K562 (cell line): ENCODE data around the gene ITGB2. TPM values are rescaled to one million over a fixed set of nuclear protein-coding genes. Genes with fewer than 3 reads are reported as not detected.

ENCODE experiments used
- ARID1B ChIP-seq: fragments of 450-650 bp; IDR thresholded peaks from 2 replicates; pipeline ENCODE4 v1.6.1; 2016; ENCODE audit warnings: antibody characterized with exemption, mild to moderate bottlenecking, inconsistent platforms
- ARNT ChIP-seq, 2 experiments: fragments of 450-650 bp; IDR thresholded peaks; 2 replicates each; pipeline ENCODE4 v1.6.1; 2016; ENCODE audit warnings: mild to moderate bottlenecking in 1 of 2
- CCNT2 ChIP-seq: IDR thresholded peaks from 2 replicates; pipeline ENCODE4 v1.6.1; 2011; ENCODE audit warnings: borderline replicate concordance, low read depth, mild to moderate bottlenecking, moderate library complexity, mixed read lengths, low read length; ENCODE audit not compliant: insufficient read length; ENCODE audit errors: extremely low read depth
- E2F3 ChIP-seq: fragments of 250-450 bp; sonication (Bioruptor Pico); IDR thresholded peaks from 2 replicates; pipeline ENCODE4 v1.4.0; 2020; ENCODE audit warnings: mild to moderate bottlenecking
- FOXK1 ChIP-seq: sonication (generic); formaldehyde crosslinking; IDR thresholded peaks from 2 replicates; pipeline ENCODE4 v1.8.0; 2022; ENCODE audit warnings: missing genetic modification reagents, mild to moderate bottlenecking, borderline replicate concordance
- PBX2 ChIP-seq, 2 experiments: IDR thresholded peaks in 1 of 2; conservative IDR thresholded peaks in 1 of 2; 2 replicates each; pipeline ENCODE4 v1.6.1; 2016; ENCODE audit warnings: low read depth in 2 of 2, mild to moderate bottlenecking in 1 of 2, missing compliant biosample characterization in 1 of 2, missing genetic modification characterization in 1 of 2, moderate library complexity in 1 of 2
- PTBP1 ChIP-seq: fragments of 200-400 bp; formaldehyde crosslinking; IDR thresholded peaks from 2 replicates; pipeline ENCODE4 v1.6.1; 2017; ENCODE audit warnings: low read depth, low read length
- PTTG1 ChIP-seq: fragments of 450-650 bp; IDR thresholded peaks from 2 replicates; pipeline ENCODE4 v1.6.1; 2016; ENCODE audit warnings: low read depth, mild to moderate bottlenecking, missing genetic modification characterization, missing compliant biosample characterization
- PYGO2 ChIP-seq: fragments of 450-650 bp; IDR thresholded peaks from 2 replicates; pipeline ENCODE4 v1.6.1; 2016; ENCODE audit warnings: mild to moderate bottlenecking, missing genetic modification characterization, moderate library complexity, missing compliant biosample characterization
- RB1 ChIP-seq: fragments of 450-650 bp; IDR thresholded peaks from 2 replicates; pipeline ENCODE4 v1.6.1; 2017; ENCODE audit warnings: low read depth, mild to moderate bottlenecking
- SPI1 ChIP-seq: IDR thresholded peaks from 2 replicates; pipeline ENCODE4 v1.6.1; 2011; ENCODE audit warnings: low read depth, low read length, control low read depth, borderline replicate concordance
- SRF ChIP-seq, 2 experiments: fragments of 250-450, 450-650 bp in 1 of 2; sonication (Bioruptor Pico) in 1 of 2; sonication (generic) in 1 of 2; formaldehyde crosslinking; IDR thresholded peaks; 2 replicates each; pipeline versions ENCODE4 v1.5.0 to v1.5.1; 2020 to 2022; ENCODE audit warnings: mild to moderate bottlenecking in 1 of 2, missing genetic modification reagents in 1 of 2
- TAF7 ChIP-seq: fragments of 450-650 bp; IDR thresholded peaks from 2 replicates; pipeline ENCODE4 v1.6.1; 2016; ENCODE audit warnings: missing genetic modification characterization, missing compliant biosample characterization
- TCFL5 ChIP-seq: fragments of 250-450 bp; sonication (Bioruptor Pico); conservative IDR thresholded peaks from 2 replicates; pipeline ENCODE4 v1.6.1; 2021; ENCODE audit warnings: mild to moderate bottlenecking, moderate library complexity, matching md5 sums
- TEAD2 ChIP-seq: fragments of 450-650 bp; IDR thresholded peaks from 2 replicates; pipeline ENCODE4 v1.6.1; 2016; ENCODE audit warnings: missing genetic modification characterization, control low read depth, missing compliant biosample characterization
- TSHZ1 ChIP-seq: fragments of 250-450 bp; sonication (Bioruptor Pico); IDR thresholded peaks from 2 replicates; pipeline ENCODE4 v1.4.0; 2020; ENCODE audit warnings: mild to moderate bottlenecking, moderate library complexity
- YBX1 ChIP-seq: fragments of 450-650 bp; IDR thresholded peaks from 2 replicates; pipeline ENCODE4 v1.7.1; 2016; ENCODE audit warnings: mild to moderate bottlenecking
- ZC3H11A ChIP-seq: IDR thresholded peaks from 2 replicates; pipeline ENCODE4 v1.6.1; 2012; ENCODE audit warnings: low read depth, low read length, improper control_type of control experiment
- ZFX ChIP-seq: sonication (generic); formaldehyde crosslinking; IDR thresholded peaks from 2 replicates; pipeline ENCODE4 v1.8.0; 2022; ENCODE audit warnings: mild to moderate bottlenecking, missing genetic modification reagents, moderate library complexity
- polyA plus RNA-seq, 8 experiments: library from polyadenylated mRNA; depleted of rRNA in 4 of 8; stranded (reverse) in 5 of 8; unstranded in 3 of 8; fragments of >200 nt; fragmentation: Nextera tagmentation in 2 of 8; fragmentation: Illumina TruSeq in 1 of 8; extraction: Ambion mirVana in 2 of 8; extraction: Trizol in 1 of 8; gene quantifications; 2 replicates each; pipeline versions ENCODE4 v1.2.1 to v1.2.3, GENCODE V29; 2011 to 2014; ENCODE audit warnings: inconsistent platforms in 1 of 8, missing spikeins in 1 of 8
- total RNA-seq, 7 experiments: library from RNA; depleted of rRNA in 6 of 7; stranded (reverse); fragments of >200 nt in 6 of 7; fragmentation: Illumina TruSeq in 2 of 7; extraction: Trizol in 2 of 7; gene quantifications; 2 replicates each; pipeline versions ENCODE4 v1.2.1 to v1.2.3, GENCODE V29; 2011 to 2021; ENCODE audit warnings: low replicate concordance in 1 of 7
- TF ChIP-seq, protein P1 (sequence below): fragments of 250-450 bp; sonication (Bioruptor Pico); IDR thresholded peaks from 2 replicates; pipeline ENCODE4 v1.4.0; 2020; ENCODE audit warnings: mild to moderate bottlenecking

Gene ITGB2
- total and polyA plus RNA-seq, 9 of the 15 experiments (the other 6 are each of a cell fraction or from before 2014, with no cell fraction given) = 0.07 to 1.3 (median 0.51) TPM; not detected in 2

DNA sequence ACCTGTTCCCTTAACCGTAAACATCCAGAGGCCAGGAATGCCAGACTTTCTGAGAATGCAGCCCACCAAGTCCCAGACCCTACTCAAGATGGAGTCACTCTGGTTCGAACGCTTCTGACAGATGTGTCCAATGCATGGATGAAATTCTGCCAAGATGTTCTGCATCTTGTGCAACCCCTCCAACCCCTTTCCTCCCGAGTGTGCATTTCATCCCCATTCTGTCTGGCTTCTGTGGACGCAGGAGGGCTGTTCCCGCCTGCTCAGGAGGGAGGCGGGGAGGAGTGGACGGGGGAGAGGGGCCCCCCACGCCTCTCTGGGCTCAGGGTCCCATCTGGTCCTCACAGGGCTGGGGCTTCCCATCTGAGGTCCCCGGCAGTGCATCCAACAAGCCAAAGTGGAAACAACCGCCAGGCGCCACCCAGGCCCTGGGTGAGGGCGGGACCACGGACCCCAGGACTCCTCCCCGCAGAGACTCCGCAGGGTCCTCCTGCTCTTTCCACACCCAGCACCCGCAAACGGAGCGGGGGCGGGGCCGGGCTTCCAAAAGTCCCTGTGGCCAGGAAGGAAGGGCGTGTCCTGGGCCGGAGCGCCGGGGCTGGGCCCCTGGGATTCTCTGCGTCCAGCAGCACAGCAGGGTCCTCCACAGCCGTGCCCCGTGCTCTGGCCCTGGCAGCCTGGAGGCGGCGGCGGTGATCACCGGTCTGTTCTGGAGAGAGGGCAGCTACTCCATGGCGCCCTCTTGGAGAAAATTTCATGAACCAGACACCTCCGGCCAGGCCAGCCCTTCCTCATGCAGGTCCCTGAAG is 75.1 kb downstream of the ITGB2 start (continued):
- TF ChIP-seq ARID1B (0 out of 2 replicates have a peak, but pooled peaks have one; percentile 19), PBX2 (CRISPR knock-in tag; IDR thresholded peaks at IDR 0.05; ENCODE audit: low read depth) (no peak), PBX2 (tag; conservative IDR thresholded peaks at IDR 0.05; ENCODE audit: low read depth) (no peak), SRF (CRISPR knock-in tag; IDR thresholded peaks at IDR 0.05) (peak in 1 of 2 experiments; percentile 17; a peak in 1 of 4 replicates), TSHZ1 (CRISPR knock-in tag) (peak; percentile 69; the same call in 1 of the 2 replicates), TEAD2 (tag) (peak; percentile 86; the same call in 1 of the 2 replicates), ZC3H11A (no peak), E2F3 (CRISPR knock-in tag) (no peak), CCNT2 (peak; percentile 45), FOXK1 (no peak), SPI1 (0 out of 2 replicates have a peak, but pooled peaks have one; percentile 22), ZFX (CRISPR knock-in tag) (peak; percentile 73), TCFL5 (CRISPR knock-in tag) (no peak), PYGO2 (peak; percentile 83), YBX1 (no peak), PTTG1 (tag) (peak; percentile 91), TAF7 (tag) (peak; percentile 62), RB1 (peak; percentile 79; the same call in 1 of the 2 replicates), ARNT (IDR thresholded peaks at IDR 0.05) (no peak), PTBP1 (no peak)
- TF ChIP-seq, protein P1, sequence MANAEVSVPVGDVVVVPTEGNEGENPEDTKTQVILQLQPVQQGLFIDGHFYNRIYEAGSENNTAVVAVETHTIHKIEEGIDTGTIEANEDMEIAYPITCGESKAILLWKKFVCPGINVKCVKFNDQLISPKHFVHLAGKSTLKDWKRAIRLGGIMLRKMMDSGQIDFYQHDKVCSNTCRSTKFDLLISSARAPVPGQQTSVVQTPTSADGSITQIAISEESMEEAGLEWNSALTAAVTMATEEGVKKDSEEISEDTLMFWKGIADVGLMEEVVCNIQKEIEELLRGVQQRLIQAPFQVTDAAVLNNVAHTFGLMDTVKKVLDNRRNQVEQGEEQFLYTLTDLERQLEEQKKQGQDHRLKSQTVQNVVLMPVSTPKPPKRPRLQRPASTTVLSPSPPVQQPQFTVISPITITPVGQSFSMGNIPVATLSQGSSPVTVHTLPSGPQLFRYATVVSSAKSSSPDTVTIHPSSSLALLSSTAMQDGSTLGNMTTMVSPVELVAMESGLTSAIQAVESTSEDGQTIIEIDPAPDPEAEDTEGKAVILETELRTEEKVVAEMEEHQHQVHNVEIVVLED (CRISPR knock-in tag) = no peak
